ENCODE results near the gene MEGF11.

GRCh38 chr15:66016199-66016598 lies 237.4 kb downstream of the MEGF11 start:
- TF ChIP-seq BACH2 (CRISPR knock-in tag; IDR thresholded peaks at IDR 0.05; ENCODE audit: borderline replicate concordance): no peak
- no peak for TF ChIP-seq ZFP30 (CRISPR knock-in tag; IDR thresholded peaks at IDR 0.05)
- TF ChIP-seq ZNF8 (CRISPR knock-in tag; IDR thresholded peaks at IDR 0.05): no peak
- no peak for TF ChIP-seq TOX (CRISPR knock-in tag; IDR thresholded peaks at IDR 0.05; ENCODE audit: borderline replicate concordance)
- no peak for TF ChIP-seq CSRNP3 (CRISPR knock-in tag; IDR thresholded peaks at IDR 0.05)
- no peak for TF ChIP-seq PATZ1 (CRISPR knock-in tag; IDR thresholded peaks at IDR 0.05; ENCODE audit: borderline replicate concordance)
